GM23338 (cell line): ENCODE measurements around the gene ZNF445. TPM values are rescaled to one million over a fixed set of nuclear protein-coding genes. Genes with fewer than 3 reads are reported as not detected.

Experiments used
- ATAC-seq: fragments of 200-7000 bp; cut with Tn5 transposase; 3 replicates; pipeline ENCODE4 v1.9.1; 2020
- DNase-seq: peaks from one replicate; pipeline ENCODE4 v3.0.0-alpha.2; 2015; ENCODE audit warnings: low spot score
- H2AFZ ChIP-seq: fragments of 200-600 bp; sonication (generic); 2 replicates; pipeline ENCODE4 v1.8.0; 2016; ENCODE audit warnings: antibody characterized with exemption, mild to moderate bottlenecking, moderate library complexity
- H3F3A ChIP-seq: fragments of 200-600 bp; sonication (generic); replicated peaks from 2 replicates; pipeline ENCODE4 v1.8.0; 2017; ENCODE audit warnings: antibody characterized with exemption, mixed run types, low read depth
- H3K27ac ChIP-seq: fragments of 200-600 bp; sonication (generic); 2 replicates; pipeline ENCODE4 v1.6.1; 2016; ENCODE audit warnings: low read depth
- H3K27me3 ChIP-seq: fragments of 200-600 bp; sonication (generic); 2 replicates; pipeline ENCODE4 v1.8.0; 2016; ENCODE audit warnings: mild to moderate bottlenecking, mixed run types, moderate library complexity; ENCODE audit not compliant: insufficient read depth
- H3K36me3 ChIP-seq: fragments of 200-600 bp; sonication (generic); 2 replicates; pipeline ENCODE4 v1.8.0; 2016; ENCODE audit warnings: mild to moderate bottlenecking; ENCODE audit not compliant: insufficient read depth
- H3K4me1 ChIP-seq: fragments of 200-600 bp; sonication (generic); 2 replicates; pipeline ENCODE4 v1.8.0; 2016; ENCODE audit warnings: mild to moderate bottlenecking, moderate library complexity; ENCODE audit not compliant: insufficient read depth
- H3K4me2 ChIP-seq: fragments of 200-600 bp; sonication (generic); 2 replicates; pipeline ENCODE4 v1.7.1; 2017; ENCODE audit warnings: mixed run types
- H3K4me3 ChIP-seq: fragments of 200-600 bp; sonication (generic); 2 replicates; pipeline ENCODE4 v1.6.1; 2016; ENCODE audit warnings: mixed run types
- H3K79me2 ChIP-seq: fragments of 200-600 bp; sonication (generic); replicated peaks from 2 replicates; pipeline ENCODE4 v1.8.0; 2017; ENCODE audit warnings: mild to moderate bottlenecking; ENCODE audit not compliant: insufficient read depth
- H3K9me2 ChIP-seq: fragments of 200-600 bp; sonication (generic); 2 replicates; pipeline ENCODE4 v1.8.0; 2017; ENCODE audit not compliant: insufficient read depth
- H4K20me1 ChIP-seq: fragments of 200-600 bp; sonication (generic); replicated peaks from 2 replicates; pipeline ENCODE4 v1.8.0; 2017; ENCODE audit warnings: mild to moderate bottlenecking; ENCODE audit not compliant: insufficient read depth
- H3K27ac Mint-ChIP-seq: 2 replicates; pipeline ENCODE4 v1.8.0; 2020; ENCODE audit warnings: inconsistent platforms, mild to moderate bottlenecking, moderate library complexity, mixed read lengths
- H3K27me3 Mint-ChIP-seq: 3 replicates; pipeline ENCODE4 v1.8.0; 2022; ENCODE audit warnings: low read depth, mild to moderate bottlenecking, moderate library complexity, mixed read lengths, inconsistent platforms; ENCODE audit not compliant: insufficient read depth, poor library complexity
- H3K36me3 Mint-ChIP-seq: 3 replicates; pipeline ENCODE4 v1.8.0; 2021; ENCODE audit warnings: low read depth, mild to moderate bottlenecking, inconsistent platforms, moderate library complexity, mixed read lengths
- H3K4me1 Mint-ChIP-seq: 3 replicates; pipeline ENCODE4 v1.8.0; 2020; ENCODE audit warnings: mild to moderate bottlenecking, inconsistent platforms, mixed read lengths
- H3K4me3 Mint-ChIP-seq: 3 replicates; pipeline ENCODE4 v1.8.0; 2021; ENCODE audit warnings: moderate library complexity, mild to moderate bottlenecking, inconsistent platforms, mixed read lengths
- H3K9me3 Mint-ChIP-seq: 3 replicates; pipeline ENCODE4 v1.8.0; 2020; ENCODE audit warnings: moderate library complexity, mild to moderate bottlenecking, inconsistent platforms, mixed read lengths
- CREB1 ChIP-seq: fragments of 250-450 bp; sonication (Bioruptor Pico); IDR thresholded peaks from 2 replicates; pipeline ENCODE4 v1.5.0; 2020; ENCODE audit warnings: low read depth, mild to moderate bottlenecking, moderate library complexity
- EZH2 ChIP-seq: fragments of 200-600 bp; sonication (generic); IDR thresholded peaks from one replicate; pipeline ENCODE4 v1.8.0; 2017; ENCODE audit warnings: antibody characterized with exemption, mild to moderate bottlenecking, low read depth; ENCODE audit not compliant: unreplicated experiment
- EZH2phosphoT487 ChIP-seq: fragments of 200-600 bp; sonication (generic); IDR thresholded peaks from one replicate; pipeline ENCODE4 v1.8.1; 2018; ENCODE audit warnings: antibody characterized with exemption; ENCODE audit not compliant: unreplicated experiment
- JUNB ChIP-seq: IDR thresholded peaks from one replicate; pipeline ENCODE4 v1.6.1; 2016; ENCODE audit warnings: antibody characterized with exemption; ENCODE audit not compliant: unreplicated experiment
- NANOG ChIP-seq: IDR thresholded peaks from 2 replicates; pipeline ENCODE4 v1.6.1; 2016; ENCODE audit warnings: antibody characterized with exemption, borderline replicate concordance
- POLR2AphosphoS5 ChIP-seq: IDR thresholded peaks from 2 replicates; pipeline ENCODE4 v1.6.1; 2016; ENCODE audit warnings: antibody characterized with exemption, low read depth
- REST ChIP-seq: IDR thresholded peaks from one replicate; pipeline ENCODE4 v1.6.1; 2018; ENCODE audit warnings: antibody characterized with exemption; ENCODE audit not compliant: unreplicated experiment
- STAT1 ChIP-seq: IDR thresholded peaks from one replicate; pipeline ENCODE4 v1.6.1; 2016; ENCODE audit warnings: antibody characterized with exemption; ENCODE audit not compliant: unreplicated experiment
- ZNF114 ChIP-seq: fragments of 250-450 bp; sonication (Bioruptor Pico); IDR thresholded peaks from 2 replicates; pipeline ENCODE4 v1.5.0; 2020; ENCODE audit warnings: mild to moderate bottlenecking, moderate library complexity
- ZNF331 ChIP-seq: fragments of 250-450 bp; sonication (Bioruptor Pico); IDR thresholded peaks from 2 replicates; pipeline ENCODE4 v1.5.0; 2020; ENCODE audit warnings: low read depth, mild to moderate bottlenecking, moderate library complexity
- polyA plus RNA-seq: library from polyadenylated mRNA; unstranded; fragments of >200 nt; fragmentation: Nextera tagmentation; extraction: Ambion mirVana; gene quantifications from 2 replicates; pipeline ENCODE4 v1.2.1, GENCODE V29; 2016
- total RNA-seq: library from RNA; depleted of rRNA; stranded (reverse); fragments of >200 nt; shearing (Covaris generic); gene quantifications from 2 replicates; pipeline ENCODE4 v1.2.3, GENCODE V29; 2014
- TF ChIP-seq, protein P1 (sequence below), 2 experiments: fragments of 200-600 bp in 1 of 2; sonication (generic) in 1 of 2; conservative IDR thresholded peaks; 2 replicates each; pipeline versions ENCODE4 v1.5.1 to v1.6.1; 2016 to 2017; ENCODE audit warnings: antibody characterized with exemption in 2 of 2, low read depth in 2 of 2, mild to moderate bottlenecking in 2 of 2, moderate library complexity in 1 of 2
- TF ChIP-seq, protein P2 (sequence below): fragments of 250-450 bp; sonication (Bioruptor Pico); IDR thresholded peaks from 2 replicates; pipeline ENCODE4 v1.5.0; 2020; ENCODE audit warnings: mild to moderate bottlenecking, moderate library complexity

Gene ZNF445
- total and polyA plus RNA-seq, 2 experiments from 2014 or later: 2.7 to 16.6 TPM

DNA sequence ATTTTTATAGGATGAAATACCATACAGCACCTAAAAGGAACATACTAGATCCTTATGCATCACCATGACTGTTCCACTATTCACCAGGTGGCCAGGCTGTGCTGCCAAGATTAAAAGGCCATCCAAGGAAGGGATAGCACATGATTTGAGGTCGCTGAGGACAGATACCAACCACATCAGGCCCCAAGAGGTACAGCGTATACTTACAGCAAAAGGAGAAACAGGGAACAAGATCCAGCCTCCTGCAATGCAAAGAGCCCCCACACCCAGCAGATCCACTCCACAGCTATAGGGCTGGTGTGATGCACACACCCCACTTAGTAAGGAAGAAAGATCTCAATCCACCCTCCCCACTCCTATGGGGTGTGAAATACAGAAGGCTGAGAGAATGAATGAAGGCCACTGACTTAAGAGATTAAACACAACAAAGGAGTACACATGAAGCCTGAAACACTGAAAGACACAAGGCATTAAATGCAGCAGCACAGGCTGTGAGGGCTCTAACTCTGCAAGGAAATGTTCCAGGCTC is 32.0 kb upstream of the ZNF445 start:
- Mint-ChIP-seq H3K4me3 (peak overlapping the region; percentile 95), H3K4me1 (peaks cover 31% of the 10 kb centered on the region), H3K27ac (no peak overlapping the region), H3K27me3 (peaks cover 8% of the 10 kb centered on the region), H3K9me3 (peaks cover 2% of the 10 kb centered on the region; the same call in 1 of the 3 replicates), H3K36me3 (peaks cover 19% of the 10 kb centered on the region)
- peaks cover 59% of the 10 kb centered on the region for H3K79me2 ChIP-seq
- no peaks in the 10 kb centered on the region for H3F3A ChIP-seq
- no peak for ATAC-seq
- peaks cover 20% of the 10 kb centered on the region for H4K20me1 ChIP-seq
- TF ChIP-seq ZNF331 (CRISPR knock-in tag) (no peak), STAT1 (no peak), EZH2phosphoT487 (no peak), POLR2AphosphoS5 (no peak), CREB1 (no peak), NANOG (no peak), EZH2 (no peak), JUNB (no peak), REST (no peak), ZNF114 (no peak)
- TF ChIP-seq, protein P1, sequence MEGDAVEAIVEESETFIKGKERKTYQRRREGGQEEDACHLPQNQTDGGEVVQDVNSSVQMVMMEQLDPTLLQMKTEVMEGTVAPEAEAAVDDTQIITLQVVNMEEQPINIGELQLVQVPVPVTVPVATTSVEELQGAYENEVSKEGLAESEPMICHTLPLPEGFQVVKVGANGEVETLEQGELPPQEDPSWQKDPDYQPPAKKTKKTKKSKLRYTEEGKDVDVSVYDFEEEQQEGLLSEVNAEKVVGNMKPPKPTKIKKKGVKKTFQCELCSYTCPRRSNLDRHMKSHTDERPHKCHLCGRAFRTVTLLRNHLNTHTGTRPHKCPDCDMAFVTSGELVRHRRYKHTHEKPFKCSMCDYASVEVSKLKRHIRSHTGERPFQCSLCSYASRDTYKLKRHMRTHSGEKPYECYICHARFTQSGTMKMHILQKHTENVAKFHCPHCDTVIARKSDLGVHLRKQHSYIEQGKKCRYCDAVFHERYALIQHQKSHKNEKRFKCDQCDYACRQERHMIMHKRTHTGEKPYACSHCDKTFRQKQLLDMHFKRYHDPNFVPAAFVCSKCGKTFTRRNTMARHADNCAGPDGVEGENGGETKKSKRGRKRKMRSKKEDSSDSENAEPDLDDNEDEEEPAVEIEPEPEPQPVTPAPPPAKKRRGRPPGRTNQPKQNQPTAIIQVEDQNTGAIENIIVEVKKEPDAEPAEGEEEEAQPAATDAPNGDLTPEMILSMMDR (conservative IDR thresholded peaks at IDR 0.05; ENCODE audit: low read depth in 2 of 2): no peak
- TF ChIP-seq, protein P2, sequence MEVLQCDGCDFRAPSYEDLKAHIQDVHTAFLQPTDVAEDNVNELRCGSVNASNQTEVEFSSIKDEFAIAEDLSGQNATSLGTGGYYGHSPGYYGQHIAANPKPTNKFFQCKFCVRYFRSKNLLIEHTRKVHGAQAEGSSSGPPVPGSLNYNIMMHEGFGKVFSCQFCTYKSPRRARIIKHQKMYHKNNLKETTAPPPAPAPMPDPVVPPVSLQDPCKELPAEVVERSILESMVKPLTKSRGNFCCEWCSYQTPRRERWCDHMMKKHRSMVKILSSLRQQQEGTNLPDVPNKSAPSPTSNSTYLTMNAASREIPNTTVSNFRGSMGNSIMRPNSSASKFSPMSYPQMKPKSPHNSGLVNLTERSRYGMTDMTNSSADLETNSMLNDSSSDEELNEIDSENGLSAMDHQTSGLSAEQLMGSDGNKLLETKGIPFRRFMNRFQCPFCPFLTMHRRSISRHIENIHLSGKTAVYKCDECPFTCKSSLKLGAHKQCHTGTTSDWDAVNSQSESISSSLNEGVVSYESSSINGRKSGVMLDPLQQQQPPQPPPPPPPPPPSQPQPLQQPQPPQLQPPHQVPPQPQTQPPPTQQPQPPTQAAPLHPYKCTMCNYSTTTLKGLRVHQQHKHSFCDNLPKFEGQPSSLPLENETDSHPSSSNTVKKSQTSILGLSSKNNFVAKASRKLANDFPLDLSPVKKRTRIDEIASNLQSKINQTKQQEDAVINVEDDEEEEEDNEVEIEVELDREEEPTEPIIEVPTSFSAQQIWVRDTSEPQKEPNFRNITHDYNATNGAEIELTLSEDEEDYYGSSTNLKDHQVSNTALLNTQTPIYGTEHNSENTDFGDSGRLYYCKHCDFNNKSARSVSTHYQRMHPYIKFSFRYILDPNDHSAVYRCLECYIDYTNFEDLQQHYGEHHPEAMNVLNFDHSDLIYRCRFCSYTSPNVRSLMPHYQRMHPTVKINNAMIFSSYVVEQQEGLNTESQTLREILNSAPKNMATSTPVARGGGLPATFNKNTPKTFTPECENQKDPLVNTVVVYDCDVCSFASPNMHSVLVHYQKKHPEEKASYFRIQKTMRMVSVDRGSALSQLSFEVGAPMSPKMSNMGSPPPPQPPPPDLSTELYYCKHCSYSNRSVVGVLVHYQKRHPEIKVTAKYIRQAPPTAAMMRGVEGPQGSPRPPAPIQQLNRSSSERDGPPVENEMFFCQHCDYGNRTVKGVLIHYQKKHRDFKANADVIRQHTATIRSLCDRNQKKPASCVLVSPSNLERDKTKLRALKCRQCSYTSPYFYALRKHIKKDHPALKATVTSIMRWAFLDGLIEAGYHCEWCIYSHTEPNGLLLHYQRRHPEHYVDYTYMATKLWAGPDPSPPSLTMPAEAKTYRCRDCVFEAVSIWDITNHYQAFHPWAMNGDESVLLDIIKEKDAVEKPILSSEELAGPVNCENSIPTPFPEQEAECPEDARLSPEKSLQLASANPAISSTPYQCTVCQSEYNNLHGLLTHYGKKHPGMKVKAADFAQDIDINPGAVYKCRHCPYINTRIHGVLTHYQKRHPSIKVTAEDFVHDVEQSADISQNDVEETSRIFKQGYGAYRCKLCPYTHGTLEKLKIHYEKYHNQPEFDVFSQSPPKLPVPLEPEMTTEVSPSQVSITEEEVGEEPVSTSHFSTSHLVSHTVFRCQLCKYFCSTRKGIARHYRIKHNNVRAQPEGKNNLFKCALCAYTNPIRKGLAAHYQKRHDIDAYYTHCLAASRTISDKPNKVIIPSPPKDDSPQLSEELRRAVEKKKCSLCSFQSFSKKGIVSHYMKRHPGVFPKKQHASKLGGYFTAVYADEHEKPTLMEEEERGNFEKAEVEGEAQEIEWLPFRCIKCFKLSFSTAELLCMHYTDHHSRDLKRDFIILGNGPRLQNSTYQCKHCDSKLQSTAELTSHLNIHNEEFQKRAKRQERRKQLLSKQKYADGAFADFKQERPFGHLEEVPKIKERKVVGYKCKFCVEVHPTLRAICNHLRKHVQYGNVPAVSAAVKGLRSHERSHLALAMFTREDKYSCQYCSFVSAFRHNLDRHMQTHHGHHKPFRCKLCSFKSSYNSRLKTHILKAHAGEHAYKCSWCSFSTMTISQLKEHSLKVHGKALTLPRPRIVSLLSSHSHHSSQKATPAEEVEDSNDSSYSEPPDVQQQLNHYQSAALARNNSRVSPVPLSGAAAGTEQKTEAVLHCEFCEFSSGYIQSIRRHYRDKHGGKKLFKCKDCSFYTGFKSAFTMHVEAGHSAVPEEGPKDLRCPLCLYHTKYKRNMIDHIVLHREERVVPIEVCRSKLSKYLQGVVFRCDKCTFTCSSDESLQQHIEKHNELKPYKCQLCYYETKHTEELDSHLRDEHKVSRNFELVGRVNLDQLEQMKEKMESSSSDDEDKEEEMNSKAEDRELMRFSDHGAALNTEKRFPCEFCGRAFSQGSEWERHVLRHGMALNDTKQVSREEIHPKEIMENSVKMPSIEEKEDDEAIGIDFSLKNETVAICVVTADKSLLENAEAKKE (CRISPR knock-in tag): no peak
- H2AFZ ChIP-seq: no peak overlapping the region
- peaks cover 6% of the 10 kb centered on the region; the same call in 1 of the 2 replicates for H3K9me2 ChIP-seq
- H3K36me3 ChIP-seq: no peaks in the 10 kb centered on the region
- H3K27ac ChIP-seq: no peak overlapping the region
- DNase-seq: no peak
- H3K4me2 ChIP-seq: peak overlapping the region; percentile 93
- peaks cover 20% of the 10 kb centered on the region; the same call in 1 of the 2 replicates for H3K4me1 ChIP-seq
- H3K4me3 ChIP-seq: peak overlapping the region; percentile 60
- no peaks in the 10 kb centered on the region for H3K27me3 ChIP-seq
